ENCODE results near the gene AKT1S1.

Gene AKT1S1

GRCh38 chr19:49924004-49924880 is 47.1 kb upstream of the AKT1S1 start:
- no peak overlapping the region for H2AK5ac ChIP-seq (ENCODE audit: low read length)
- peaks cover 52 to 63% of the 10 kb centered on the region in 2 experiments for H3K36me3 ChIP-seq (ENCODE audit: control insufficient read depth in 1 of 2, insufficient read depth in 2 of 2, low read length in 2 of 2)
- H3K79me2 ChIP-seq (ENCODE audit: control insufficient read depth, insufficient read depth, low read length, poor library complexity), result peaks cover 17% of the 10 kb centered on the region
- no peak overlapping the region for H3K18ac ChIP-seq (ENCODE audit: low read length)
- H2BK120ac ChIP-seq (ENCODE audit: insufficient read depth, low read length, poor library complexity), result no peak overlapping the region
- H3K4me2 ChIP-seq (ENCODE audit: low read length), result no peak overlapping the region
- H3K14ac ChIP-seq (ENCODE audit: low read length), result no peak overlapping the region
- H4K91ac ChIP-seq (ENCODE audit: low read depth, low read length), result no peak overlapping the region
- DNase-seq, result no peak
- H3K27me3 ChIP-seq (ENCODE audit: insufficient read depth, low read length), result no peaks in the 10 kb centered on the region
- H2AFZ ChIP-seq (ENCODE audit: insufficient read depth, low read length, poor library complexity), result no peak overlapping the region
- no peak overlapping the region for H4K12ac ChIP-seq (ENCODE audit: low read depth, low read length)
- no peaks in the 10 kb centered on the region for H3K9me3 ChIP-seq (ENCODE audit: insufficient read depth, low read depth, low read length)
- H3K27ac ChIP-seq (ENCODE audit: low read depth, low read length), result no peak overlapping the region
- peak overlapping the region; percentile 52 for H3K4ac ChIP-seq (ENCODE audit: low read depth, low read length)
- peaks cover 8% of the 10 kb centered on the region in 2 experiments for H3K4me1 ChIP-seq (ENCODE audit: control insufficient read depth in 1 of 2, insufficient read depth in 2 of 2, low read length in 2 of 2)
- H3K4me3 ChIP-seq (ENCODE audit: low read depth, low read length), result peak overlapping the region; percentile 8
- no peak overlapping the region for H3K23ac ChIP-seq (ENCODE audit: low read length)
- H3K9ac ChIP-seq (ENCODE audit: low read length), result no peak overlapping the region
- peaks cover 6% of the 10 kb centered on the region for H3K79me1 ChIP-seq (ENCODE audit: low read length)
- no peak overlapping the region for H4K8ac ChIP-seq (ENCODE audit: low read depth, low read length)
- no peak overlapping the region for H2BK12ac ChIP-seq (ENCODE audit: low read length)
- no peak overlapping the region for H2BK5ac ChIP-seq (ENCODE audit: low read depth, low read length, poor library complexity)
- no CpG with 5 or more reads among the region's 25 CpGs for WGBS (ENCODE audit: extremely low coverage, insufficient coverage, insufficient read length)

GRCh38 chr19:49923055-49924003 is 46.2 kb upstream of the AKT1S1 start:
- Histone ChIP-seq H3K9ac (ENCODE audit: low read length) (no peak overlapping the region), H3K4me1 (ENCODE audit: control insufficient read depth in 1 of 2, insufficient read depth in 2 of 2, low read length in 2 of 2) (peaks cover 8% of the 10 kb centered on the region in 2 experiments), H2BK120ac (ENCODE audit: insufficient read depth, low read length, poor library complexity) (no peak overlapping the region), H3K4ac (ENCODE audit: low read depth, low read length) (peak overlapping the region; percentile 13), H4K91ac (ENCODE audit: low read depth, low read length) (no peak overlapping the region), H3K9me3 (ENCODE audit: insufficient read depth, low read depth, low read length) (no peaks in the 10 kb centered on the region), H2BK5ac (ENCODE audit: low read depth, low read length, poor library complexity) (no peak overlapping the region), H2AK5ac (ENCODE audit: low read length) (no peak overlapping the region), H3K18ac (ENCODE audit: low read length) (no peak overlapping the region), H3K27me3 (ENCODE audit: insufficient read depth, low read length) (no peaks in the 10 kb centered on the region), H3K4me2 (ENCODE audit: low read length) (no peak overlapping the region), H2BK12ac (ENCODE audit: low read length) (no peak overlapping the region), H4K12ac (ENCODE audit: low read depth, low read length) (no peak overlapping the region), H3K27ac (ENCODE audit: low read depth, low read length) (no peak overlapping the region), H4K8ac (ENCODE audit: low read depth, low read length) (no peak overlapping the region), H3K4me3 (ENCODE audit: low read depth, low read length) (peak overlapping the region; percentile 8), H3K14ac (ENCODE audit: low read length) (no peak overlapping the region), H3K36me3 (ENCODE audit: control insufficient read depth in 1 of 2, insufficient read depth in 2 of 2, low read length in 2 of 2) (peaks cover 54 to 67% of the 10 kb centered on the region in 2 experiments), H2AFZ (ENCODE audit: insufficient read depth, low read length, poor library complexity) (no peak overlapping the region), H3K23ac (ENCODE audit: low read length) (no peak overlapping the region), H3K79me1 (ENCODE audit: low read length) (no peaks in the 10 kb centered on the region), H3K79me2 (ENCODE audit: control insufficient read depth, insufficient read depth, low read length, poor library complexity) (peaks cover 9% of the 10 kb centered on the region)
- no peak for DNase-seq
- no CpG with 5 or more reads among the region's 31 CpGs for WGBS (ENCODE audit: extremely low coverage, insufficient coverage, insufficient read length)

DNA sequence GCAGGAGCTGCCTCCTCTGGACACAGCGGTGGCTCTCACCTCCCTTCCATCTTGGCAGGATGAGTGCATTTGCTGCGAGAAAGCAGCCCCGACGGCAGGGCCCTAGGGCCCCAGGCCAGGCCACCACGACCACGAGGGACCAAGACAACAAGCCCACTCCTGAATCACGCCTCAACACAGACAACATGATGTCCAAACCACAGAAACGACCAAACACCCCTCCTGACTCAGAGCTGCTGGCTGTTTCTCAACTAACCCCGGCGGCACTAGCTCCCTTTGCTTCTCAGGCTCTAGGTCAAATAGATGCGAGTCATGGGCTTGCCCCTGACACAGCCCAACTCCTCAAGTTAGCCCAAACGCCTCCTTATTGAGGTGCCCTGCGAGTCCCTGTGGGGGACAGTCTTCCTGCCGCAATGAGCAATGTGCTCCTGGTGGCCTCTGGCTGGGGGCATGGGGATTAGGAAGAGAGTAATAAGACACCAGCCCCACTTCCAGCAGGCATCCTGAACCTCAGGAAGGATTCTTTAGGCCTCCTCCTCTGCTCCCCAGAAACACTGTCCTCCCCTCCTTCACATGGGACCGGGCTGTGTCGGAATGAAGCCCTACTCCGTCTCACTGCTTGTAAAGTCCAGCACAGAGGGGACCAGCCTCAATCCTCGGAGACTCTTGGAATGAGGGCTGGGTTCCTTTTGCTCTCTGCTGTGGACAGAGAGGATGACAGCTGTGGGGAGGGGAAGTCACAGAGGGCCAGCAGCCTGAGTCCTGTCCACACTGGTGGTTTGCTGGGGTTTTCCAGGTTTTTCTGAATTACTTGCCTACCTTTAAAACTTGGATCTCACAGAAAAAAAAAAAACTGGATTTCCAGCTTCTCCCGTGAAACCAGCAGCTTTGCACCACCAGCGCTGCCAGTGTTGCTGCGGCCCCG is 45.0 kb upstream of the AKT1S1 start:
- Histone ChIP-seq H3K9me3 (ENCODE audit: insufficient read depth, low read depth, low read length) (no peaks in the 10 kb centered on the region), H2AFZ (ENCODE audit: insufficient read depth, low read length, poor library complexity) (no peak overlapping the region), H3K14ac (ENCODE audit: low read length) (no peak overlapping the region), H4K12ac (ENCODE audit: low read depth, low read length) (no peak overlapping the region), H2BK12ac (ENCODE audit: low read length) (no peak overlapping the region), H4K91ac (ENCODE audit: low read depth, low read length) (no peak overlapping the region), H3K18ac (ENCODE audit: low read length) (no peak overlapping the region), H3K4ac (ENCODE audit: low read depth, low read length) (peak overlapping the region; percentile 37), H4K8ac (ENCODE audit: low read depth, low read length) (no peak overlapping the region), H3K23ac (ENCODE audit: low read length) (no peak overlapping the region), H3K27me3 (ENCODE audit: insufficient read depth, low read length) (no peaks in the 10 kb centered on the region), H3K4me2 (ENCODE audit: low read length) (no peak overlapping the region), H2AK5ac (ENCODE audit: low read length) (no peak overlapping the region), H3K9ac (ENCODE audit: low read length) (no peak overlapping the region), H2BK120ac (ENCODE audit: insufficient read depth, low read length, poor library complexity) (no peak overlapping the region), H3K79me2 (ENCODE audit: control insufficient read depth, insufficient read depth, low read length, poor library complexity) (peaks cover 3% of the 10 kb centered on the region), H3K4me3 (ENCODE audit: low read depth, low read length) (no peak overlapping the region), H2BK5ac (ENCODE audit: low read depth, low read length, poor library complexity) (no peak overlapping the region), H3K36me3 (ENCODE audit: control insufficient read depth in 1 of 2, insufficient read depth in 2 of 2, low read length in 2 of 2) (peaks cover 53 to 67% of the 10 kb centered on the region in 2 experiments), H3K27ac (ENCODE audit: low read depth, low read length) (no peak overlapping the region), H3K79me1 (ENCODE audit: low read length) (no peaks in the 10 kb centered on the region), H3K4me1 (ENCODE audit: control insufficient read depth in 1 of 2, insufficient read depth in 2 of 2, low read length in 2 of 2) (peaks cover 0 to 2% of the 10 kb centered on the region in 2 experiments)
- WGBS (ENCODE audit: extremely low coverage, insufficient coverage, insufficient read length), result no CpG with 5 or more reads among the region's 22 CpGs
- DNase-seq, result peak in 1 of 2 donors; percentile 2
